ENCODE measurements around the gene SASH1.

The SASH1 gene

GRCh38 chr6:148564494-148565035 is 221.9 kb downstream of the SASH1 start:
- no peaks in the 10 kb centered on the region for H3K9me3 ChIP-seq (ENCODE audit: insufficient read depth, low read length, severe bottlenecking)
- ATAC-seq (ENCODE audit: insufficient read depth, low read depth) (no peak), DNase-seq (no peak)
- no peak overlapping the region for H2AFZ ChIP-seq (ENCODE audit: low read depth, low read length)
- H3K27ac ChIP-seq (ENCODE audit: low read length): no peak overlapping the region
- H3K4me1 ChIP-seq (ENCODE audit: insufficient read depth, low read length): no peaks in the 10 kb centered on the region
- TF ChIP-seq EZH2 (IDR thresholded peaks at IDR 0.05; ENCODE audit: borderline replicate concordance, low read depth, low read length, severe bottlenecking): no peak
- TF ChIP-seq, protein P1, sequence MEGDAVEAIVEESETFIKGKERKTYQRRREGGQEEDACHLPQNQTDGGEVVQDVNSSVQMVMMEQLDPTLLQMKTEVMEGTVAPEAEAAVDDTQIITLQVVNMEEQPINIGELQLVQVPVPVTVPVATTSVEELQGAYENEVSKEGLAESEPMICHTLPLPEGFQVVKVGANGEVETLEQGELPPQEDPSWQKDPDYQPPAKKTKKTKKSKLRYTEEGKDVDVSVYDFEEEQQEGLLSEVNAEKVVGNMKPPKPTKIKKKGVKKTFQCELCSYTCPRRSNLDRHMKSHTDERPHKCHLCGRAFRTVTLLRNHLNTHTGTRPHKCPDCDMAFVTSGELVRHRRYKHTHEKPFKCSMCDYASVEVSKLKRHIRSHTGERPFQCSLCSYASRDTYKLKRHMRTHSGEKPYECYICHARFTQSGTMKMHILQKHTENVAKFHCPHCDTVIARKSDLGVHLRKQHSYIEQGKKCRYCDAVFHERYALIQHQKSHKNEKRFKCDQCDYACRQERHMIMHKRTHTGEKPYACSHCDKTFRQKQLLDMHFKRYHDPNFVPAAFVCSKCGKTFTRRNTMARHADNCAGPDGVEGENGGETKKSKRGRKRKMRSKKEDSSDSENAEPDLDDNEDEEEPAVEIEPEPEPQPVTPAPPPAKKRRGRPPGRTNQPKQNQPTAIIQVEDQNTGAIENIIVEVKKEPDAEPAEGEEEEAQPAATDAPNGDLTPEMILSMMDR (IDR thresholded peaks at IDR 0.05; ENCODE audit: borderline replicate concordance, extremely low read depth, low read length, poor library complexity, severe bottlenecking): no peak
- H3K4me2 ChIP-seq (ENCODE audit: insufficient read depth, low read length): no peak overlapping the region
- no peak overlapping the region for H3K9ac ChIP-seq (ENCODE audit: low read depth, low read length)
- H3K27me3 ChIP-seq (ENCODE audit: insufficient read depth, low read length, poor library complexity): peaks cover 5% of the 10 kb centered on the region
- H3K36me3 ChIP-seq (ENCODE audit: insufficient read depth, low read length): no peaks in the 10 kb centered on the region
- H3K4me3 ChIP-seq (ENCODE audit: low read depth in 1 of 2, low read length in 2 of 2): no peak overlapping the region
- no peaks in the 10 kb centered on the region; the same call in 1 of the 2 replicates for H4K20me1 ChIP-seq (ENCODE audit: insufficient read depth, low read length)
- H3K79me2 ChIP-seq (ENCODE audit: insufficient read depth, low read length): no peaks in the 10 kb centered on the region

DNA sequence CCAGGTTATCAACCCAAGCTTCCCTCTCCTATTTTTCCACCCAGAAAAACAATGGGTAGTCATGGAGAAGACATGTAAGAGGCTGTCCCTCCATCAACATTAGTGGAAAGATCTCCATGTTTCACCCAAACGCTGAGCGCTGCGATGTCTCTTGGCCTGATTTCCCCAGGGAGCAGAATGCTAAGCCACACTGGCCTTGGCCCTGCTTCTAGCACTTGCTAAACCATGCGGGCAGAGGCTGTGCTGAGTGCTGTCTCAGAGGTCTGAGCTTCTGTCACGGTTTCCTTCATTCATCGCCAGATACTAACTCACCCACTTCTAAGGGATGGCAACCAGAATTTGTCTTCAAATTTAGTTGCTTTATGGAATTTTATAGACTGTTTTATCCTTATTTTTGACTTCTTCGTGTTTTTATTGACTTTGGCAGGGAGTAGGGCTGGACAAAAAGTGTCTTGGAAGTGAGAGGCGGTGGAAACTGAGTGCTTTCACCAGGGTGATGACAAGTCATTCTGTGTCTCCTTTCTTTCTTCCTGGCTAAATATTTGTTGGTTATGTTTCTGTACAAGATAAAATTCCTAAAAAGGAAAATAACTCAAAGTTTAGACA is 222.8 kb downstream of the SASH1 start:
- DNase-seq: no peak

GRCh38 chr6:148565930-148566663 is 223.5 kb downstream of the SASH1 start:
- Histone ChIP-seq H3K27ac (ENCODE audit: low read length) (no peak overlapping the region), H2AFZ (ENCODE audit: low read depth, low read length) (no peak overlapping the region), H3K36me3 (ENCODE audit: insufficient read depth, low read length) (no peaks in the 10 kb centered on the region), H3K4me2 (ENCODE audit: insufficient read depth, low read length) (no peak overlapping the region), H4K20me1 (ENCODE audit: insufficient read depth, low read length) (no peaks in the 10 kb centered on the region; the same call in 1 of the 2 replicates), H3K4me3 (ENCODE audit: low read depth in 1 of 2, low read length in 2 of 2) (no peak overlapping the region), H3K9ac (ENCODE audit: low read depth, low read length) (no peak overlapping the region), H3K79me2 (ENCODE audit: insufficient read depth, low read length) (no peaks in the 10 kb centered on the region), H3K27me3 (ENCODE audit: insufficient read depth, low read length, poor library complexity) (peaks cover 5% of the 10 kb centered on the region), H3K9me3 (ENCODE audit: insufficient read depth, low read length, severe bottlenecking) (no peaks in the 10 kb centered on the region), H3K4me1 (ENCODE audit: insufficient read depth, low read length) (no peaks in the 10 kb centered on the region)
- no peak for DNase-seq
- TF ChIP-seq EZH2 (IDR thresholded peaks at IDR 0.05; ENCODE audit: borderline replicate concordance, low read depth, low read length, severe bottlenecking): no peak
- TF ChIP-seq, protein P1 (IDR thresholded peaks at IDR 0.05; ENCODE audit: borderline replicate concordance, extremely low read depth, low read length, poor library complexity, severe bottlenecking): no peak
- no peak for ATAC-seq (ENCODE audit: insufficient read depth, low read depth)

More for the DNA sequence above, 222.8 kb downstream of the SASH1 start:
- Histone ChIP-seq H3K4me3 (ENCODE audit: low read depth in 1 of 2, low read length in 2 of 2) (no peak overlapping the region), H3K79me2 (ENCODE audit: insufficient read depth, low read length) (no peaks in the 10 kb centered on the region), H2AFZ (ENCODE audit: low read depth, low read length) (no peak overlapping the region), H3K27me3 (ENCODE audit: insufficient read depth, low read length, poor library complexity) (peaks cover 5% of the 10 kb centered on the region), H3K36me3 (ENCODE audit: insufficient read depth, low read length) (no peaks in the 10 kb centered on the region), H4K20me1 (ENCODE audit: insufficient read depth, low read length) (no peaks in the 10 kb centered on the region; the same call in 1 of the 2 replicates), H3K4me1 (ENCODE audit: insufficient read depth, low read length) (no peaks in the 10 kb centered on the region), H3K9ac (ENCODE audit: low read depth, low read length) (no peak overlapping the region), H3K9me3 (ENCODE audit: insufficient read depth, low read length, severe bottlenecking) (no peaks in the 10 kb centered on the region), H3K27ac (ENCODE audit: low read length) (no peak overlapping the region), H3K4me2 (ENCODE audit: insufficient read depth, low read length) (no peak overlapping the region)
- ATAC-seq (ENCODE audit: insufficient read depth, low read depth): no peak
- TF ChIP-seq, protein P1 (IDR thresholded peaks at IDR 0.05; ENCODE audit: borderline replicate concordance, extremely low read depth, low read length, poor library complexity, severe bottlenecking): no peak
- no peak for TF ChIP-seq EZH2 (IDR thresholded peaks at IDR 0.05; ENCODE audit: borderline replicate concordance, low read depth, low read length, severe bottlenecking)
